Tibial artery (tissue), 4 donors: ENCODE results near the gene COL18A1.
"Not testable (repeated sequence)": the region's sequence is repeated elsewhere in the genome, so short reads cannot be mapped to it uniquely, and the experiment has no call there.

Experiments
- DNase-seq, 2 donors: peaks; one replicate each; pipeline ENCODE4 v3.0.0-alpha.2; 2019
- H3K27ac ChIP-seq, 2 donors: fragments of 200-600 bp; sonication (generic) in 1 of 2; 1 replicate in 1 of 2; 2 replicates in 1 of 2; pipeline ENCODE4 v1.5.1; 2018 to 2019; ENCODE audit warnings: mild to moderate bottlenecking in 1 of 2
- H3K27me3 ChIP-seq, 2 donors: fragments of 200-600 bp; sonication (generic) in 1 of 2; one replicate each; pipeline versions ENCODE4 v1.5.1 to v1.6.0; 2016 to 2019
- H3K36me3 ChIP-seq, 3 donors: fragments of 200-600 bp; sonication (generic) in 2 of 3; one replicate each; pipeline ENCODE4 v1.5.1; 2016 to 2019; ENCODE audit warnings: mild to moderate bottlenecking in 2 of 3
- H3K4me1 ChIP-seq, 4 donors: fragments of 200-600 bp; sonication (generic) in 2 of 4; 1 replicate in 3 of 4; 2 replicates in 1 of 4; pipeline ENCODE4 v1.5.1; 2016 to 2019
- H3K4me3 ChIP-seq, 2 donors: fragments of 200-600 bp; sonication (generic) in 1 of 2; 1 replicate in 1 of 2; 2 replicates in 1 of 2; pipeline ENCODE4 v1.5.1; 2018 to 2019; ENCODE audit warnings: mild to moderate bottlenecking in 2 of 2
- H3K9me3 ChIP-seq, 3 donors: fragments of 200-600 bp; sonication (generic) in 1 of 3; one replicate each; pipeline ENCODE4 v1.5.1; 2016 to 2019
- intact Hi-C: fragments of 100-400 bp; cut with DNase I; formaldehyde crosslinking; loops from one replicate; pipeline ENCODE4 v1.15.0; 2023; ENCODE audit warnings: low total_unique reads
- TF ChIP-seq, protein P1 (sequence below), 2 experiments: fragments of 200-600 bp in 1 of 2; fragments of 450-650 bp in 1 of 2; IDR thresholded peaks; one replicate each; pipeline ENCODE4 v1.5.1; 2017 to 2019; ENCODE audit warnings: antibody characterized with exemption in 2 of 2, mild to moderate bottlenecking in 1 of 2, moderate library complexity in 1 of 2

Gene COL18A1

DNA sequence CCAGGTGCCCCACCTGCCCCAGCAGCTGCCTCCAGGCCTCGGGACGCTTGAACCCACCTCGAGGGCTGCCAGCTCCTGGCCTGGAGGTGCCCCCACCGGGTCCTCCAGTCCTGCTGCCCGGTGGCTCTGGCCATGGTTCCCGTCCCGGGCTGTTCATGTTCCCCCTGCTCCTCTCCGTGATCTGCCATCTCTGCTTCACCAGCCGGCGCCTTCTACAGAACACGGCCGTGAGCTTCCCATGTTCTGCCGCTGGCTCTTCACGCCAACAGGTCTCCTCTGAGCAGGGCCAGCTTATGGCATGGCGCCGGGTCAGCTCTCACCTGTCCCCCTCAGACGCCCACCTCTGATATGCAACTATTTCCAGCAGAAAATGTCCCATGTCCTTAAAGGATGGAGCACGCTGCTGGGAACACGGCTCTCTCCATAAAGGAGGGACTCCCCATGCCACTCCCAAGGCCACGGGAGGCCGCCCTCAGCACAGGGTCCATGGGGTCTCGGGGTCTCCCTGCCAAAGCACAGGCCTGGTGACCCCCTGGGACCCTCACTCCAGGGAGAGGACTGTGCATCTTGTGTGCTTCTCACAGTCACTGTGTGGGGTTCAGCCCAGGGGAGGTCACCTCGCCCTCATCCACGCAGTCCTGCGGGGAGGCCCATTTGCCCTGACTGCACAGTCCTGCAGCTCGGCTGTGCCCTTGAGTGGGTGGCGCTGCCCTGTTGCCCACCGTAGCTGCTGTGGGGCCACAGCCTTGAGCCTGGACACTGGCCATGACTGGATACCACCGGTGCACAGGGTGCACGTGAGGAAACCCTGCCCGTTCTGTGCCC, 36.7 kb downstream of the COL18A1 start:
- intact Hi-C loops, result no loop called here
- Histone ChIP-seq H3K36me3 (no peaks in the 10 kb centered on the region), H3K4me1 (peaks cover 4 to 40% (median 31%) of the 10 kb centered on the region in 4 donors), H3K27me3 (no peaks in the 10 kb centered on the region), H3K4me3 (no peak overlapping the region), H3K27ac (peak overlapping the region; percentile 6 to 65), H3K9me3 (peaks cover 0 to under 1% (median 0%) of the 10 kb centered on the region in 3 donors)
- no peak for DNase-seq
- TF ChIP-seq, protein P1, sequence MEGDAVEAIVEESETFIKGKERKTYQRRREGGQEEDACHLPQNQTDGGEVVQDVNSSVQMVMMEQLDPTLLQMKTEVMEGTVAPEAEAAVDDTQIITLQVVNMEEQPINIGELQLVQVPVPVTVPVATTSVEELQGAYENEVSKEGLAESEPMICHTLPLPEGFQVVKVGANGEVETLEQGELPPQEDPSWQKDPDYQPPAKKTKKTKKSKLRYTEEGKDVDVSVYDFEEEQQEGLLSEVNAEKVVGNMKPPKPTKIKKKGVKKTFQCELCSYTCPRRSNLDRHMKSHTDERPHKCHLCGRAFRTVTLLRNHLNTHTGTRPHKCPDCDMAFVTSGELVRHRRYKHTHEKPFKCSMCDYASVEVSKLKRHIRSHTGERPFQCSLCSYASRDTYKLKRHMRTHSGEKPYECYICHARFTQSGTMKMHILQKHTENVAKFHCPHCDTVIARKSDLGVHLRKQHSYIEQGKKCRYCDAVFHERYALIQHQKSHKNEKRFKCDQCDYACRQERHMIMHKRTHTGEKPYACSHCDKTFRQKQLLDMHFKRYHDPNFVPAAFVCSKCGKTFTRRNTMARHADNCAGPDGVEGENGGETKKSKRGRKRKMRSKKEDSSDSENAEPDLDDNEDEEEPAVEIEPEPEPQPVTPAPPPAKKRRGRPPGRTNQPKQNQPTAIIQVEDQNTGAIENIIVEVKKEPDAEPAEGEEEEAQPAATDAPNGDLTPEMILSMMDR (IDR thresholded peaks at IDR 0.05), result no peak

DNA sequence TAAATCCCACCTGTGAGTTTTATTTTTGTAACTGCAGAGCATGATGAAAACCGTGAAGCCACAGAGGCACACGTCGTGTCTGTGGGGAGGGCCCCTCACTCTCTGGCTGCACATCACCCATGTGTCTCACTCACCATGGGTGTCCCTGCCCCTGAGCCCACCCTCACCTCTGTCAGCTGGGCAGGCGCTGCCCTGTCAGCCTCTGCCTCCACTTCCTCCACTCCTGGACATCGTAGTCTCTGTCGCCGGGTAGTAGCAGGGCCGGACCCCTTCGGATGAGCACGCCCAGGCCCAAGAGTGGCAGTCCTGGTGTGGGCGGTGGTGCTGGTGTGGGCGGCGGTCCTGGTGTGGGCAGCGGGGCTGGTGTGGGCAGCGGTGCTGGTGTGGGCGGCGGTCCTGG, 37.3 kb downstream of the COL18A1 start:
- intact Hi-C loops, result no loop called here
- TF ChIP-seq, protein P1 (IDR thresholded peaks at IDR 0.05), result no peak
- no peak overlapping the region for H3K4me3 ChIP-seq
- no peak for DNase-seq
- no peaks in the 10 kb centered on the region for H3K36me3 ChIP-seq
- H3K9me3 ChIP-seq, result peaks cover 0 to 3% (median 0%) of the 10 kb centered on the region in 3 donors
- H3K27me3 ChIP-seq, result no peaks in the 10 kb centered on the region
- H3K27ac ChIP-seq, result peak overlapping the region; percentile 6 to 65
- H3K4me1 ChIP-seq, result peaks cover 4 to 39% (median 29%) of the 10 kb centered on the region in 4 donors

- H3K4me3 ChIP-seq, H3K9me3 ChIP-seq, DNase-seq, intact Hi-C loops, H3K36me3 ChIP-seq, H3K27me3 ChIP-seq: not testable (repeated sequence)
- peaks cover 4 to 39% (median 29%) of the 10 kb centered on the region in 4 donors for H3K4me1 ChIP-seq
- H3K27ac ChIP-seq, result peak overlapping the region; percentile 49 to 52
Observed at GRCh38 chr21:45442686-45443594, 38.0 kb downstream of the COL18A1 start.

- peak overlapping the region; percentile 49 to 52 for H3K27ac ChIP-seq
- H3K4me1 ChIP-seq, result peaks cover 0 to 33% (median 24%) of the 10 kb centered on the region in 4 donors
- H3K27me3 ChIP-seq, result no peaks in the 10 kb centered on the region
- H3K9me3 ChIP-seq, result peaks cover 0 to 3% (median 0%) of the 10 kb centered on the region in 3 donors
- no peak for DNase-seq
- H3K4me3 ChIP-seq, result no peak overlapping the region
- intact Hi-C loops, result no loop called here
- TF ChIP-seq, protein P1 (IDR thresholded peaks at IDR 0.05), result peak in 1 of 2 experiments; percentile 15
- peaks cover 0 to 9% (median 0%) of the 10 kb centered on the region in 3 donors for H3K36me3 ChIP-seq
Observed at GRCh38 chr21:45443595-45444181, 38.7 kb downstream of the COL18A1 start.

DNA sequence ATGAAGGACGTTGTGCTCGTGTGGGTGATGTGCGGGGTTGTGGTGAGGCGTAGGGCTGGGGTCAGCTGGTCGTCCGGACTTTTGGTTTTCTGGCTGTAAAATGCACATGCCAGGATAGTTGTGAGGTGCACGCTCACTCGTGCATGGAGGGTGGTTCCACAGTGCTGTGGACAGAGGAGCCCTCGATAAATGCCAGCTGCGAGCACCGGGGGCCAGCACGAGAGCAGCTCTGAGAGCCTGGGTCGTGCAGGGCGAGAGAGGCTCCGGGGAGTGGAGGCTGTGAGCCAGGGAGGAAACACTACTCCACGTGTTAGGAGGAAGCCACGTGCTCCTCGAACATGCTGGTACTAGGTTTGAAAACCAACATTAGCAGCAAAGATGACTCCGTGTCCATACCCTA, 39.4 kb downstream of the COL18A1 start:
- peaks cover 0 to 9% (median 0%) of the 10 kb centered on the region in 3 donors for H3K36me3 ChIP-seq
- no peak overlapping the region for H3K27ac ChIP-seq
- H3K4me3 ChIP-seq, result no peak overlapping the region
- peaks cover 0 to 34% (median 22%) of the 10 kb centered on the region in 4 donors for H3K4me1 ChIP-seq
- H3K9me3 ChIP-seq, result peaks cover 0 to 3% (median 0%) of the 10 kb centered on the region in 3 donors
- H3K27me3 ChIP-seq, result no peaks in the 10 kb centered on the region
- intact Hi-C loops, result no loop called here
- DNase-seq, result no peak
- TF ChIP-seq, protein P1 (IDR thresholded peaks at IDR 0.05), result no peak
